Testis (tissue), 3 donors: Measurements from ENCODE around the gene TFDP2. TPM values are rescaled to one million over a fixed set of nuclear protein-coding genes. Genes with fewer than 3 reads are reported as not detected.

Source experiments
- DNase-seq: peaks from one replicate; pipeline ENCODE4 v3.0.0-alpha.2; 2019
- H3K27ac ChIP-seq, 2 donors: fragments of 200-600 bp; sonication (generic); one replicate each; pipeline ENCODE4 v1.5.1; 2019
- H3K27me3 ChIP-seq: fragments of 200-600 bp; sonication (generic); one replicate; pipeline ENCODE4 v1.5.1; 2019
- H3K36me3 ChIP-seq: fragments of 200-600 bp; sonication (generic); one replicate; pipeline ENCODE4 v1.5.1; 2017; ENCODE audit warnings: low read depth; ENCODE audit errors: missing control alignments
- H3K4me1 ChIP-seq: fragments of 200-600 bp; sonication (generic); one replicate; pipeline ENCODE4 v1.5.1; 2019
- H3K4me3 ChIP-seq, 2 donors: fragments of 200-600 bp; sonication (generic); one replicate each; pipeline ENCODE4 v1.5.1; 2017 to 2019
- H3K9me3 ChIP-seq: fragments of 200-600 bp; sonication (generic); one replicate; pipeline ENCODE4 v1.5.1; 2017
- CTCF ChIP-seq, 3 experiments: fragments of 450-650 bp in 2 of 3; fragments of 200-600 bp in 1 of 3; sonication (generic) in 1 of 3; IDR thresholded peaks; one replicate each; pipeline ENCODE4 v1.5.1; 2016 to 2019; ENCODE audit warnings: antibody characterized with exemption in 3 of 3, mild to moderate bottlenecking in 2 of 3, moderate library complexity in 1 of 3
- POLR2A ChIP-seq: fragments of 450-650 bp; IDR thresholded peaks from one replicate; pipeline ENCODE4 v1.6.1; 2017; ENCODE audit warnings: antibody characterized with exemption, mild to moderate bottlenecking, moderate library complexity
- whole genome bisulfite sequencing, 2 donors: methylation state at CpG; one replicate each; pipeline ENCODE4 v1.1.5; 2018; 5-methylcytosine and 5-hydroxymethylcytosine counted together
- intact Hi-C: fragments of 100-400 bp; cut with DNase I; formaldehyde crosslinking; loops from one replicate; pipeline ENCODE4 v1.15.1; 2023; ENCODE audit warnings: low total_unique reads
- polyA plus RNA-seq: library from polyadenylated mRNA; stranded (reverse); fragments of 350-450 nt; fragmentation: Illumina TruSeq; extraction: RNeasy Lipid Tissue Mini Kit (QIAGEN cat#74804); gene quantifications from one replicate; pipeline ENCODE4 v1.2.3, GENCODE V29; 2014; ENCODE audit warnings: low read depth, low replicate concordance; ENCODE audit not compliant: insufficient read depth
- total RNA-seq, 2 donors: library from RNA; depleted of rRNA; stranded (reverse); fragments of >200 nt; gene quantifications; one replicate each; pipeline ENCODE4 v1.2.3, GENCODE V29; 2016

Gene TFDP2
- total and polyA plus RNA-seq, 3 donors from 2014 or later: 110 to 168 (median 152) TPM

- H3K4me3 ChIP-seq: no peak overlapping the region
- H3K27me3 ChIP-seq: no peaks in the 10 kb centered on the region
- DNase-seq: no peak
- no peaks in the 10 kb centered on the region for H3K36me3 ChIP-seq
- intact Hi-C loops: no loop called here
- H3K4me1 ChIP-seq: no peaks in the 10 kb centered on the region
- WGBS, 2 donors: 85 to 91% methylated on average over 8 of the region's 8 CpGs
- no peaks in the 10 kb centered on the region for H3K9me3 ChIP-seq
- H3K27ac ChIP-seq: no peak overlapping the region
- TF ChIP-seq POLR2A: no peak
- TF ChIP-seq CTCF (IDR thresholded peaks at IDR 0.05): no peak
Measured at GRCh38 chr3:142117056-142117851, 32.1 kb downstream of the TFDP2 start.

- intact Hi-C loops: no loop called here
- WGBS, 2 donors: 89 to 91% methylated on average over 4 of the region's 4 CpGs
- H3K4me3 ChIP-seq: no peak overlapping the region
- H3K27me3 ChIP-seq: no peaks in the 10 kb centered on the region
- TF ChIP-seq CTCF (IDR thresholded peaks at IDR 0.05) (no peak), POLR2A (no peak)
- no peaks in the 10 kb centered on the region for H3K36me3 ChIP-seq
- DNase-seq: no peak
- H3K4me1 ChIP-seq: no peaks in the 10 kb centered on the region
- H3K9me3 ChIP-seq: no peaks in the 10 kb centered on the region
- H3K27ac ChIP-seq: no peak overlapping the region
Measured at GRCh38 chr3:142115867-142116668, 33.3 kb downstream of the TFDP2 start.

- DNase-seq: no peak
- no peaks in the 10 kb centered on the region for H3K4me1 ChIP-seq
- no peaks in the 10 kb centered on the region for H3K27me3 ChIP-seq
- H3K36me3 ChIP-seq: no peaks in the 10 kb centered on the region
- 90% methylated on average over 1 of the region's 1 CpG for WGBS, 2 donors
- TF ChIP-seq POLR2A (no peak), CTCF (IDR thresholded peaks at IDR 0.05) (no peak)
- intact Hi-C loops: no loop called here
- no peak overlapping the region for H3K4me3 ChIP-seq
- H3K9me3 ChIP-seq: no peaks in the 10 kb centered on the region
- no peak overlapping the region for H3K27ac ChIP-seq
Measured at GRCh38 chr3:142112601-142113000, 36.7 kb downstream of the TFDP2 start.

GRCh38 chr3:142106548-142106947 lies 42.8 kb downstream of the TFDP2 start:
- TF ChIP-seq POLR2A: no peak
- no peak for TF ChIP-seq CTCF (IDR thresholded peaks at IDR 0.05)
- no peak overlapping the region for H3K4me3 ChIP-seq
- no peaks in the 10 kb centered on the region for H3K27me3 ChIP-seq
- 39 to 52% methylated on average over 2 of the region's 2 CpGs for WGBS, 2 donors
- no peak overlapping the region for H3K27ac ChIP-seq
- no peaks in the 10 kb centered on the region for H3K4me1 ChIP-seq
- intact Hi-C loops: no loop called here
- no peaks in the 10 kb centered on the region for H3K36me3 ChIP-seq
- no peaks in the 10 kb centered on the region for H3K9me3 ChIP-seq
- DNase-seq: no peak
